GM19438 (cell line): ENCODE data around the gene PTPN12.
A peak's percentile ranks its signal among the peaks of the same experiment; 100 is the strongest.
"Not testable (repeated sequence)": the region's sequence is repeated elsewhere in the genome, so short reads cannot be mapped to it uniquely, and the experiment has no call there.

Source experiments
- ATAC-seq: cut with Tn5 transposase; IDR thresholded peaks from one replicate; pipeline ENCODE4 v1.9.1; 2021; ENCODE audit warnings: low read depth; ENCODE audit not compliant: unreplicated experiment

Gene PTPN12

DNA sequence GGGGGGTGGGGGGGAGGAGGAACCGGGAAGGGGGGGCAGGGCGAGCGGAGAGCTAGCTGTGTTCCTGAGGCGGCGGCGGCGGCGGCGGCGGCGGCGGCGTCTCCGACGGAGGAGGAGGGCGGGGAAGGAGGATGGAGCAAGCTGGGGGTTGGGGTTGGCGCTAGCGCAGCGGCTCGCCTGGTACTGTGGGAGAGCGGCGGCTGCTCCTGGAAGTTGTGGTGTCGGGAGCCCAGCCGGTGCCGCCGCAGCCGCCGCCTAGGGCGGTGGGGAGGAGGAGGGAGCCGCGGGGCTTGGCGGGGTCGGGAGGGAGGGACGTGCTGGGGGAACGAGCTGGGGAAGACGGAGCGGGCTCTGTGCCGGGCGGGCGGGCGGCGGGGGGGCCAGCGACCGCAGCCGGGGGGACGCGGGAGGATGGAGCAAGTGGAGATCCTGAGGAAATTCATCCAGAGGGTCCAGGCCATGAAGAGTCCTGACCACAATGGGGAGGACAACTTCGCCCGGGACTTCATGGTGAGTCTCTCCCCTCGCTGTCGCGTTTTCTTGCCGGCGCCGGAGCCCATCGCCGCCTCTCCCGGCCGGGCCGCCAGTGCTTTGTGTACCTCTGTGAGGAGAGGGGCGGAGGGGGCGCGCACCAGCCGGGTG is at the start of gene PTPN12:
Gene PTPN12, plus strand, starts transcription at position 160 of the 642 bp plus-strand sequence. Its CDS starts 252 bp downstream, at position 412.
- peak; percentile 32 for ATAC-seq

DNA sequence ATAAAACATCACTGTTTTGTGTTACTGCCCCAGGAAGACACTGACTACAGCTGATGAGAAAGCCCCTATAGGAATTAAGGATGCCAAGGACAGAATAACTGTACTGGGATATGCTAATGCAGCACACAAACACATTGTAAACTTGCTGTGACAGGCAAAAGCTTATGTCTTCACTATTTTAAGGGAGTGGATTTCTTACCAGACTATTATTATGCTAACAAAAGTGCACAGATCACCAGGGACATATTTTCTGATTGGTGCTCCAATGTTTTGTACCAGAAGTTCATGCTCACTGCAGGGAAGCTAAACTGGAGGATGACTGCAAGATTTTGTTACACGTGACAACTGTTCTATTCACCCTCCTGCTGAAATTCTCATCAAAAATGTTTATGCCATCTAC is 48.1 kb upstream of the PTPN12 start:
- no peak for ATAC-seq

- no peak for ATAC-seq
Observed at GRCh38 chr7:77497079-77497478, 40.0 kb upstream of the PTPN12 start.

GRCh38 chr7:77498659-77499379 is 38.3 kb upstream of the PTPN12 start:
- ATAC-seq = no peak

- ATAC-seq = no peak
Observed at GRCh38 chr7:77501192-77501515, 35.9 kb upstream of the PTPN12 start.

DNA sequence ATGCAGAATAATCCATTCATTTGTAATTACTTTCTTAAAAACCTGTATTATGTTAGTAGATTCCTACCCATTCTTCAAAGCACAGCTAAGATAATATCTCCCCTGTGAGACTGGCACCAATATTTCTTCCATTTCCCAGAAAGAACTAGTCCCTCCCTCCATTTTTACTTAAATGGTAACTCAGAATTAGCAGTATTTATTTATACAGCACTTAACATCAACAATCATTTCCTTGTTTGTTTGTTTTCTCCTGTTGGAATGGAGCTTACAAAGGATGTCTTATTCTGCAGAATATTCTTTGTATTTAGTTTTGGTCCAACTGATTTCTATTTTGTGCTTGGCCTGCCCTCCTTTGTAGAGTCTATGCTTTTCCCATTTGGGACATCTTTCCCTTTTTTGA is 32.1 kb upstream of the PTPN12 start:
- ATAC-seq = no peak

GRCh38 chr7:77506899-77507298 is 30.2 kb upstream of the PTPN12 start:
- ATAC-seq = no peak

- ATAC-seq = not testable (repeated sequence)
Observed at GRCh38 chr7:77513002-77513670, 24.0 kb upstream of the PTPN12 start.

GRCh38 chr7:77516085-77516484 is 21.0 kb upstream of the PTPN12 start:
- ATAC-seq = no peak

DNA sequence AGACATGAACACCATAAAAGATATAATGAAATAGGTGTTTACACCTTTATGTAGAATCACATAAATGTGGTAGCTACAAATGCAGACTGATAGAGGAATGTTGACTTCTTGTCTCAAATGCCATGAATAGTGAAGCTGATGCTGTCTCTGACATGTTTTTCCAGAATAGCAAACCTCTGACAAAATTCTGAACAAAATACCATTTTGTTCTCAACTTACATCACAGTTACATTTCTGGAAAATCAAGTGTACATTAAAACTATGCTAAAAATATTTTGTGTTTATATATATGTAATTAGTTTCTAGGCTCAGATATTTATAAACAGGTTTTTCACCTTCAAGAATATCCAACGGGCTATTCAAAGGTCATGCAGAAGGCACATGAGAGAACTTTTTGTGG is 16.8 kb upstream of the PTPN12 start:
- ATAC-seq = no peak

DNA sequence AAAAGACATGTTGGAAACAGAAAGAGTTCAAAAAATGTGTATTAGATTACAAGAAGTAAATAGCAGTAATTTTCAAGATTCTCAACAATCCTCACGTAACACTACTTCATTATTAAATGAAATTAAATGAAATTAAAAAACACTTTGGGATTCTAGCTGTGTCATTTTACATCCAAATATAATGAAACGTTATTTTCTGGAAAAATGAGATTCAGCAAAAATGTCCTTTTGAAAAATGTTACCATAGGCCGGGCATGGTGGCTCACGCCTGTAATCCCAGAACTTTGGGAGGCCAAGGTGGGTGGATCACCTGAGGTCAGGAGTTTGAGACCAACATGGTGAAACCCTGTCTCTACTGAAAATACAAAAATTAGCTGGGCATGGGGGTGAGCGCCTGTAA is 15.6 kb upstream of the PTPN12 start:
- ATAC-seq = not testable (repeated sequence)

DNA sequence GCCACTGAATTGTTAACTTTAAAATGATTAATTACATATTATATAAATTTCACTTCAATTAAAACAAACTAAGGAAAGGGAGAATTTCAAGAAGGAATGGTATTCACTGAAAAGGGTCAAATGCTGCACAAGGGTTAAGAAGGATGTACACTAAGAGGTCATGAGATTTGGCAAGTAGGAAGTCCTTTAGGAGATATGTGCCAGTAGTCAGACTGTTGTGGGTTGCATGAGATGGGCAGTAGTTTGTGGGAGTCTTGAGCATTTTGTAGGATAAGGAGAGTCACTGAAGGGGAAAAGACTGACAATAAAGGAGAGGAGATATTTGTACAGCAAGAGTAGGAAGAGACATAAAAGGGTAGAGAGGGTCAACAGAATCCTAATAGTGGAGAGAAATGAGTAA is 12.4 kb upstream of the PTPN12 start:
- no peak for ATAC-seq

- no peak for ATAC-seq
Observed at GRCh38 chr7:77525231-77525630, 11.9 kb upstream of the PTPN12 start.

DNA sequence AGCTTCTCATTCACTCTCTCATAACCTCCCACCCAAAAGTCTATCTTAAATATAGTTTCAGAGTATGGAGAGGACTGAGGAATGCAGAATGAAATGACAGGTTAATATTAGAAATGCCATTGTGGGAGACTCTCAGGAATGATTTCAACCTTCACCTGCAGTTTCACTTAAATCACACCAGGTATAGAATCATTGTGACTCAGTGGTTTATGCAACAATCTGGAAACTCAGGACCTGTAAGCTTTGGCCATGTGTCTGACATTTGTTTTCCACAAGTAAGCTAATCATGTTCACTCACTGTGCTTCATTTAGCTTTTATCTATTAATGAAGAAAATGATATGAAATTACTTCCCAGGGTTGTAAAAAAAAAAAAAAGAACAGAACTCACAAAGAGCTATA is 8.7 kb upstream of the PTPN12 start:
- ATAC-seq = no peak

DNA sequence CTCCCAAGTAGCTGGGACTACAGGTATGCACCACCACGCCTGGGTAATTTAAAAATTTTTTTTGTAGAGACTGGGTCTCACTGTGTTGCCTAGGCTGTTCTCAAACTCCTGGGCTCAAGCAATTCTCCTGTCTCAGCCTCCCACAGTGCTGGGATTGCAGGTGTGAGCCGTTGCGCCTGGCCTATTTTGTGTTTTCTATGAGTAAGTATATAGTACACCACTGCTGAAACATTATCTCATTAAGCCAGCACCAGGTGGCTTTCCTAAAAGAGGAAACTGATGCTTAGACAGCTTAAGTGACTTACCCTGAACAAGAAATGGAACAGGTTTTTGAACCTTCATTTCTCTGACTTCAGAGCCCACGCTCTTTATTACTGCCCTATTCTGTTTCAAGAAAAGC is 7.8 kb upstream of the PTPN12 start:
- ATAC-seq = no peak

- ATAC-seq = no peak
Observed at GRCh38 chr7:77531038-77531437, 6.1 kb upstream of the PTPN12 start.

DNA sequence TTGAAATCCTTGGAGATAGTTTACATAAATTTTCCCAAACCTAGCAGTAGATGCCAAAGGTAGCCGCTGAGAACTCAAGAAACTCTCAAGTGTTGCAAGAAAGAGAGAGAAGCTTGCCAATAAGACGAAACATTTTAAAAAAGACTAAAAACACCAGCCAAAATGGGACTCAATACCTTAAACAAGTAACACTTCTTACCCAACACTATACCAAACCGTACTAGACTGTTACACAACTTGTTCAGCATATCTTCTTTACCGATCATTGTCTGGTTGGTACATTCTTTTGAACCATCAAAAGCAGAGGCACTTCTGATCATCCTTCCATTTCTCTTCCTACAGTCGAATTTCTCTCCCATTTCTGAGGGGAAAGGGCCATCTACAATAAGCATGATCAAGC is 4.8 kb upstream of the PTPN12 start:
- no peak for ATAC-seq

DNA sequence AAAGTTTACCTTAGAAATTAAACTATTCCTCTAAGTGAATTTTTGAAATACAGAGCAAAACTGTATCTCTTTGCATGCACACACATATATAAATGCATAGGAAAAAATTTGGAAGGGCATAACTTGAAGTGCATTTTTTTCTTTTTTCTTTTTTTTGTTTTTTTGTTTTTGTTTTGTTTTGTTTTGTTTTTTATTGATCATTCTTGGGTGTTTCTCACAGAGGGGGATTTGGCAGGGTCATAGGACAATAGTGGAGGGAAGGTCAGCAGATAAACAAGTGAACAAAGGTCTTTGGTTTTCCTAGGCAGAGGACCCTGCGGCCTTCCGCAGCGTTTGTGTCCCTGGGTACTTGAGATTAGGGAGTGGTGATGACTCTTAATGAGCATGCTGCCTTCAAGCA is 4.4 kb upstream of the PTPN12 start:
- ATAC-seq = not testable (repeated sequence)

GRCh38 chr7:77534046-77534445 is 3.0 kb upstream of the PTPN12 start:
- ATAC-seq = not testable (repeated sequence)

DNA sequence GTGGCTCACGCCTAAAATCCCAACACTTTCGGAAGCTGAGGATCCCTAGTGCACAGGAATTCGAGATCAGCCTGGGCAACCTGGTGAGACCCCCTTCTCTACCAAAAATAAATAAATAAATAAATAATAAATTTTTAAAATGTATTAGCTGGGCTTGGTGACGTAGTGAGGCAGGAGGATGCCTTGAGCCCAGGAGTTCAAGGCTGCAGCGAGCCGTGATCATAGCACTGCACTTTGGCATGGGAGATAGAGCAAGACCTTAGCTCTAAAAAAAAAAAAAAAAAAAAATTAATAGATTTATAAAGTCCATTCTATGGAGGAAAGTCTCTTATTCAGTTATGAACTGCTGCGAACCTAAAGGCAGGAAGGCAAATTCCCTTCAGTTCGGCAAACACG is 1.1 kb upstream of the PTPN12 start:
- ATAC-seq = no peak

DNA sequence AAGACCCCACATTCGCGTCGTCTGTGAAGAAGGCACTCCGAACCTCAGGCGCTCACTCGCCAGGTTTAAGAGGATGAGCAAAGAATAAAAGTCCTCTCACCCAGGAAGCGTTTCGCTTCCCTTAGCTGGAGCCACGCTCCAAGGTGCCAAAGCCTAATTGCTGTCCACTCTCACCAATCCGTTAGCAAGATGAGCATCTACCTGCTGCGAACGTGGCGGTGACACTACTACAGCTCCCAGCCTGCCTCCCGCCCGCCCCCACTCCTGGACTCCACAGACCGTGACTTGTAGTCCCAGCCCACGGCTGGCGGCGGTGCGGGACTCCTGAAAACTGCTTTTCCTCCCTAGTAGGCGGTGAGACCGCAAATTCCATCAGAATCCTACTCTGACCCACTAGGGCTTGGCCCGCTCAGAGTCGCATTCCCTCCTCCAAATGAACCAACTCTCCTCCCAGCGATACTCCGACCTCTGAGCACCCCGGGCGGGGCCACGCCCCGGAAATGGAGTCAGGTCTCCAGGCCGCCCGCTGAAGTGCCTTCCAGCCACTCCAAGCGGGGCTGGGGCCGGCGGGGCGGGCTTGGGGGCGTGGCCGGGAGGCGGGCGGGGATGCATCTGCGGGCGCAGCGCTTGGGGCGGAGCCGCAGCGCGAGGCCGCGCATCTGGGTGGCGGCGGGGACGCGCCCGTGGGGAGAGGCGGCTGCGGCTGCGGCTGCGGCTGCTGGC is 521 bp upstream of the PTPN12 start:
- ATAC-seq = peak; percentile 87
